NCI-H748 treated with DMSO at 0.1 percent for 48 hours (cell line): Measurements from ENCODE around the gene WFDC1.

ENCODE experiments used
- DNase-seq: peaks from one replicate; lab custom pipeline; 2025; lab: John Stamatoyannopoulos, UW

The WFDC1 gene

DNA sequence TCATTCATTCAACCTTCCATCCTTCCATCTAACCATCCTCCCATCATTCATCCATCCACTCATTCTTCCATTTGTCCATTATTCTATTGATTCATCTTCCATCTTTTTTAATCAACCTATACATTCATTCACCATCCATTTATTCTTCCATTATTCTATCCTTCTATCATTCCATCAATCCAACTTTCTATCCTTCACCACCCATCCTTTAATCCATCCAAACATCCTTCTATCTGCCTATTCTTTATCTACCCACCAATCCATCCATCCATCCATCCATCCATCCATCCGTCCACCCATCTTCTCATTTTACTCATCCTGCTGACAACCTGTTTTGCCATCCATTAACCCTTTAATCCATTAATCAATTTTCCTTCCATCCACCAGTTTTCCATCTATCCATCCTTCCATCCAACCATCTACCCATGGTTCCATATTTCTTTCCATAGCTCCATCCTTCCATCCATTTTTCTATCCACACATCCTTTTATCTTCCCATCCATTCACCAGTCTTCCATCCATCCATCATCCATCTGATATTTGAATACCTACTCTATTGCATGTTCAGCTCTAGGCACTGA lies 21.8 kb upstream of the WFDC1 start:
- DNase-seq = no peak

DNA sequence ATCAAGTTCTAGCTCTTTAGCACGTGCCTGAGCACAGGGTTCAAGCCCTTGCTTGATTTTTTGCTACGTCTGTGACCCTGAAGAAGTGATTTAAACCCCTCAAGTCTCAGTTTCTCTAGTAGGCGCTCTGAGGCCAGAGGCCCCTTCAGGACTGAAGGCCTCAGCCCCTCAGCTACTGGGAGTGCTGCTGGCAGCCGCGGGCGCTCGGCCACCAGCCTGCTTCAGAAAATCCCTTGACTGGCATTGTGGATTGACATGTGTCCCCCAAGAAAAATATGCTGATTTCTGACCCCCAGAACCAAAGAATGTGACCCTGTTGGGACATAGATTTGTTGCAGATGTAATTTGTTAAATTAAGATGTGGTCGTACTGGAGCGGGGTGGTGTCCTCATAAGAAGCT lies 20.2 kb upstream of the WFDC1 start:
- no peak for DNase-seq

- DNase-seq = no peak
These were observed 19.0 kb upstream of the WFDC1 start for GRCh38 chr16:84275585-84276151.

- peak; percentile 4 for DNase-seq
These were observed 17.3 kb upstream of the WFDC1 start for GRCh38 chr16:84277244-84277823.

- DNase-seq = no peak
These were observed 16.3 kb upstream of the WFDC1 start for GRCh38 chr16:84278333-84278732.

GRCh38 chr16:84278968-84279367 lies 15.7 kb upstream of the WFDC1 start:
- DNase-seq = no peak

DNA sequence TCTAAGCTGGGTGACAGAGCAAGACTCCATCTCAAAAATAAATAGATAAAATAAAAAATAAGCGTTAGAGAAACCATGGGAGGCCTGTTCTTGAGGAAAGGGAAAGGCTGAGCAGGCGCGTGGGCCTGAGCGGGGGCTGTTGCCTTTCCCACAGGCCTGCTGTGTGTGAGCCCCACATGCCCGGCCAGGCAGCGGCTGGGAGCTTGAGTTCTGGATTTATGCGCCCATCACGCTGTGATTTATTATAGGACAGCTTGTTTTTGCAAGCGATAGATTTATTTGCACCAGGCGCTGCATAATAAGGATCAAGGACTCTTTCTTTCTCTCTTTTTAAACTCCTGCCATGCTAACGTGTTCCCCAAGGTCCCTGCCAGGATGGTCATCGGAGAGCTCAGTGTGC lies 14.8 kb upstream of the WFDC1 start:
- no peak for DNase-seq

GRCh38 chr16:84281074-84281473 lies 13.6 kb upstream of the WFDC1 start:
- no peak for DNase-seq

DNA sequence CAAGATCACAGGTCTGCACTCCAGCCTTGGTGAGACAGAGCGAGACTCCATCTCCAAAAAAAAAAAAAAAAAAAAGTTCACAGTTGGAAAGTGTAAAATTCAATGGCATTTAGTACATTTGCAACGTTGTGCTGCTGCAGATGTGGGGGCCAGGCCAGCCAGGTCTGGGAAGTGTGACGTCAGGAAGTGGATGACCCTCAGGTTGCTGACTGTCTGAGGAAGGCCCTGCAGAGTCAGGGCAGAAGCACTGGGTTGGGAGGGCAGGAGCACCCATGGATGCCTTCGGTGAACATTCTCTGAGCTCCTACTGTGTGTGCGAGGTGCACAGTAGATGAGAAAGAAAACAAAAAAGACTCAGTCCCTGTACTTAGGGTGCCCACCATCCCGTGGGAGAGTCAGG lies 12.1 kb upstream of the WFDC1 start:
- no peak for DNase-seq

DNA sequence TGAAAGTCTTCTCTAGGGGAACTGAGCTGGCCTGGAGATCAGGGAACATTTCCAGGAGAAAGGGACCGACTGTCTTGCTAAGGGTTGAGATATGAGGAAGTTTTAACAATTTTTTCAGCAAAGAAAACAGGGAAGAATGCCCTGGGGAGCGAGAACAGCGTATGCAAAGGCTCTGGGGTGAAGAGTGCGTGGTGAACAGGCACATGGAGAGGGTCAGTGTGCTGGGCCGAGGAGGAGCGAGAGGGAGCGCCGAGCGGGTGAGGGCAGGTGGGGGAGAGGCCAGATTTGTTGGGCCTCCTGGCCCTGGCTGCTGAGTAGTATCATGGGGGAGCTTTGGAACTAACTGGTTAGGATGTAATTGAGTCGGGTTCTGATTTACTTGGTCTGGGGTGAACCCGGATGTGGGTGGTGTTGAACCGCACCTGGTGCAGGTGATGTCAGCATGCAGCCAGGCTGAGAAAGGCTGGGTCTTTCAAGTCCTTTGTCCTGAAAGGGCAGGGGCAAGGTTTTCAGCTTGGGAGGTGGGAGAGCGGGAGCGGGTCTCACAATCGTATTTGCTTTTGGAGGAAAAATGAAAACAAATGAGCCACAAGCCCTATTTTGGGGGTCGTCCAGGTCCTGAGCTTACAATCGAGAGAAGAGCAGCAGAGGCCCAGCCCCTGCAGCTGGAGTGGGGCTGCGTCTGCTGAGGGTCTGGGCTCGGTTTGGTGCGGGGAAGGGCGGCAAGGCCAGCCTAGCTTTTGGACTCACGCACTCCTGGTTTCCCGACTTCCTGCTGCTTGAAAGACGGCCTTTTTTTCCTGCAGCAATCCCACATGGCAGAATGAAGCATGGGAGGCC lies 11.1 kb upstream of the WFDC1 start:
- DNase-seq = no peak

- DNase-seq = no peak
These were observed 10.4 kb upstream of the WFDC1 start for GRCh38 chr16:84284154-84284722.

DNA sequence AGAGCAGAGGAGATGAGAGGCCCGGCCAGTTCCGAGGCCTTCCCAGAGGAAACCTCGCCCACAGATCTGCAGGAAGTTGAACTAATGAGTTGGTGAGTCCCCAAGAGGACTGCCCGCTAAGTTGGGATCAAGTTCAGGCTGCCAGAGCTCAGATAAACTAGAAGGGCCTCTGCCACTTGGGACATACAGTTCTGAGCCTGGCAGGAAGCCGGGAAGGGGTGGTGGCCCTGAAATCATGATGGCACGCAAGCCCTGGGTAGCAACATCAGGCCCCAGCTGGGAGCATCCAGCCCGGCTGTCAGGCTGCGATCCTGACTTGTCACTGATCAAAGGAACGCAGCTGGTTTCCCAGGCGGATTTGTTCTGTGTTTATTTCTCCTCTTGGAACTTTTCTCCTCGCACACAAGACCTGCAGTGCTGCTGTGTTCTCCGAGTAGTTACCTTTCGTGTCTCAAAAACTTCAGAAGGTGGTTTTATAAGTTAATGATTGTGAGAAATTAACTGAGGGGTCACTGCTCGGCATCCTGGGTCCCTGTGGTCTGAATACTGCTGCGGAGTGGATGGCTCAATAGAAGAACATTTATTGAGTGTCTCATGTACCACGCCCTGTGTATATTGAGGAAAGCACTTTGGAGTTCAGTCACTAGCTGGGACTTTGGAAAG lies 8.0 kb upstream of the WFDC1 start:
- no peak for DNase-seq

DNA sequence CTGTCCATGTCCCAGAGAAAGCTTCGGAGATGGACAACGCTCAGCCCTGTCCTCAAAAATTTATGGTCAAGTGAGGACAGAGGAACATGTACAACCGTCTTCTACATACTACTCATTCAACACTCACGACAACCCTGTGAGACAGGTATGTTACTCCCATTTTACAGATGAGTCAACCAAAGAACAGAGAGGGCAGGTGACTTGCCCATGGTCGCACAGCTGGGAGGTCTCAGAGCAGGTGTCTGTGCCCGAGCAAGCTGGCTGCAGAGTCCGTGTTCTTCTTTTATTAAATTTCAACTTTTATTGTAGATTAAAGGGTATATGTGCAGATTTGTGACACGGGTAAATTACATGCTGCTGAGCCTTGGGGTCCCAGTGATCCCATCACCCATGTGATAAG lies 5.8 kb upstream of the WFDC1 start:
- DNase-seq = no peak

GRCh38 chr16:84291226-84291625 lies 3.5 kb upstream of the WFDC1 start:
- DNase-seq = no peak

GRCh38 chr16:84292011-84292410 lies 2.7 kb upstream of the WFDC1 start:
- DNase-seq = no peak

DNA sequence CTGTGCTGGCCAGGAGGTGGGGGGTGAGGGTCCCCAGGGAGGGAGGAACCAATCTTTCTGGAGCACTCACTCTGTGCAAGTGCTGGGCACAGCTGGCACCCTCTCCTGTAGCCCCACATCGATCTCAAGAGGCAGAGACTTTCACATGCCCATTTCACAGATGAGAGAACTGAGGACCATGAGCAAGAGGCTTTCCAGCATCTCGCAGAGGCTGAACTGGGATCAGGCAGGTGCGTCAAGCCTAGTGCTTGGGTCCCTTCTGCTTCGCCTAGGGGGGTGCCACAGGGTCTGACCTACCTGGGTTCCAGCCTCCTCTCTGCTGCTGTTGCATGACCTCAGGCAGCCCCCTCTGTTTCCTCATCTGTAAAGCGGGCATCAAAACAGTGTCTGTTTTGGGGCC lies 1.3 kb upstream of the WFDC1 start:
- DNase-seq = no peak

- DNase-seq = no peak
These were observed 561 bp upstream of the WFDC1 start for GRCh38 chr16:84294117-84294516.

GRCh38 chr16:84295203-84295860 lies 654 bp downstream of the WFDC1 start:
- no peak for DNase-seq

DNA sequence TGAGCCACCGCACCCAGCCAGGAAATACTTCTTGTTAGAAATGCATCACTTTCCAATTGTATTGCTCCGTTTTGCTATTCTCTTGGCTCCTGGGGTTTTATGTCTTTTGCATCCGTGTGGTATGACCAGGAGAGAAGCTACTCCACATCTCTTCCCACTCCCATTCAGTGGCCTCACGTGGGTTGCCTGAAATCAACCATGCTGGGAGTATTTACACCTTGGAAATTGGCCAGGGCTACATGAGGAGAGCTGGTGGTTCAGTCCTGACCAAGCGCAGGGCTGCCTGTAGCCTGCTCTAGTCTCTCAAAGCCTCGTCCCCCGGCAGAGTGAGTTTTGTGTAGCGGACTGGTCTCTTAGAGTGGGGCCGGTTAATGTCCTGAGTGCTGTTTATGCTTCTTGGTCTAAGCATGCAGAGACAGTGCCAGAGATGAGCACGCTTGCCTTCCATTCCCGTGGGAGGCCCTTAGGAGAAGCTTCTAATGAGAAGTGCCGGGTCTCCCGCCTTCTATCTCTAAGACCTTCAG lies 3.8 kb downstream of the WFDC1 start:
- DNase-seq = no peak

- no peak for DNase-seq
These were observed 5.2 kb downstream of the WFDC1 start for GRCh38 chr16:84299734-84300440.
